Smooth muscle cell of the brain vasculature (primary cell): ENCODE results near the gene PSENEN.
A peak's percentile ranks its signal among the peaks of the same experiment; 100 is the strongest.

Experiments
- DNase-seq: peaks from one replicate; pipeline ENCODE4 v3.0.0-alpha.2; 2012; ENCODE audit warnings: low read depth, low spot score

The PSENEN gene

DNA sequence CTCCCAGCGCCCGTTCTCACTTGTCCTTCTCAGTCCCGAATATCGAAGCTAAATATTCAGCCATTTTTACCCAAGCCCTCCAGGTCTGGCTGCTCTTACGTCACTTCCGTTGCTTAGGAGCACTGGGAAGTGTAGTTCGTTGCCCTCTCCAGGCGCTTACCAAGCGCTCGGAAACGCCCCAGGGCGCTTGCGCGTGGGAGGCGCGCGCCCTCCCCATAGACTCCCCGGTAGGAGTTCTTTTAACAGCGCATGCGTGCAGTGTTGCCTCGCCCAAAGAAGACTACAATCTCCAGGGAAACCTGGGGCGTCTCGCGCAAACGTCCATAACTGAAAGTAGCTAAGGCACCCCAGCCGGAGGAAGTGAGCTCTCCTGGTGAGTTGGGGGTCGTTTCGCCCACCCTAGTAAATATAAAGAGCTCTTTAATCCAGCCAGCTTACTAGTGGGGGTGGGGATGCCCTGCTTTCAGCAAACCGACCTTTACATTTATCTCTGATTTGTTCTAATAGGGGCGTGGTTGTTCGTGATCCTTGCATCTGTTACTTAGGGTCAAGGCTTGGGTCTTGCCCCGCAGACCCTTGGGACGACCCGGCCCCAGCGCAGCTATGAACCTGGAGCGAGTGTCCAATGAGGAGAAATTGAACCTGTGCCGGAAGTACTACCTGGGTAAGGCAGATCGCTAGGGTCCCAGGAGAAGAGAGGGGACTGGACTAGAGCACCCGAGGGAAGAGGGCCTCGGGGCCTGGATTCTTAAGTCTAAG lies at the start of gene PSENEN, which contains the start of gene U2AF1L4:
TSS of gene PSENEN (plus strand) at position 324 of the 759 bp plus-strand sequence. CDS start at position 604, 280 bp downstream.
TSS of gene U2AF1L4 (minus strand) at position 91 of the 759 bp plus-strand sequence. CDS start at position 64, 27 bp downstream.
- peak; percentile 100 for DNase-seq

- no peak for DNase-seq
Measured at GRCh38 chr19:35695895-35696422, 49.5 kb upstream of the PSENEN start.

DNA sequence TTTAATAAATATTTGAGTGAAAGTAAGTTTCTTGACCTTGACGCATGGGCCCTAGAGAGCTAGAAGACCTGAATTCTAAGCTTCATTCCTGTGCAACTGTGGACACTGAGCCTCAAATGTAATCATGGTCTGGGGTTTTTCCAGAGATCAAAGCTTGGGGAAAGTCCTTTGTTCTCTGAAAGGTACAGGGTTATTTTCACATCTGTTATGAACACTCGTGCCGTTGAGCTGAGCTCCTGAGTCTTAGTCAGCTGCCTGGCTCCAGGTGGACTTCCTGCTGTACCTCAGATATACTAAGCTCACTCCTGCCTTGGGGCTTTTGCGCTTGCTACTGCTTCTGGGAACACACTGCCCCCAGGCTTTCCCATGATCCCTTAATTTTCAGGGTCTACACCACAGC lies 48.6 kb upstream of the PSENEN start:
- DNase-seq, result no peak

DNA sequence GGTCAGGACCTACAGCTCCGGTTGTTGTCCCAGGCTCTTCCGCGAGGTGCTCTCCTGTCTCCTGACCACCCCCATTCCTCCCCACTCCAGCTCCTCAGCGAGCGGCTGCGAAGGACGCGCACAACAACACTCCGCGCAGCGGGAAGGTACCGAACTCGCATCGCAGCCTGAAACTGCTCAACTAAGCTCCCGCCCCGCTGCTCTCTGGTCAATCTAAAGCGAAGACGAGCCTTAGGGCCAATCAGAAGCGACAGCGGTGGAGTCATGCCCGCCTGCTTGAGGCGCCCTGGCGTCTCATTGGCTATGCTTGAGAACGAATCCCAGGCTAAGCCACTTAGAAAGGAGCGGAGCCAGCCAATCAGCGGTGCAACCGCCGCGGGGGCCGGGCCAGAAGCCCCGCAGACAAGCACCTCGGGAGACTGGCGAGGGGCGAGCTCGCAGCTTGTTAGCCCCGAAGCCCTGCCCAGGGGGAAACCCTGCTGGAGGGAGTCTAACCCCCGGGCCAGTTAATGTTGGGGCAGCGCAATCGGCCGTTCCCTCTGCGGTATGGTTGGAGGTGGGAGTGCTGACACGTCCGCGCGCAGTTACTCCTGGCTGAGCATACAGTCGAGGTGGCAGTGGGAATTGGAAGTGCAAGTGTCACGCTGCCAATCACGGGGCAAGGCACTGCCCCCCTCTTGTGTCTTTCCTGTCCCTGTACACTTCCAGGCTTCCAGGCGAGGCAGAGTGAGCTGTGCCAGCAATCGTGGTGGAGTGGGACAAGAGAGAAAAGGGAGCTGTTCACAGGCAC lies 43.0 kb upstream of the PSENEN start:
- peak; percentile 94 for DNase-seq

- no peak for DNase-seq
Measured at GRCh38 chr19:35703343-35703742, 42.1 kb upstream of the PSENEN start.

GRCh38 chr19:35704218-35704617 lies 41.2 kb upstream of the PSENEN start, which contains the start of gene ZBTB32:
Gene ZBTB32, plus strand, starts transcription at chr19:35704558. Its CDS starts 10,069 bp downstream, at chr19:35714627.
- no peak for DNase-seq

GRCh38 chr19:35708391-35708790 lies 37.1 kb upstream of the PSENEN start:
- DNase-seq, result no peak

DNA sequence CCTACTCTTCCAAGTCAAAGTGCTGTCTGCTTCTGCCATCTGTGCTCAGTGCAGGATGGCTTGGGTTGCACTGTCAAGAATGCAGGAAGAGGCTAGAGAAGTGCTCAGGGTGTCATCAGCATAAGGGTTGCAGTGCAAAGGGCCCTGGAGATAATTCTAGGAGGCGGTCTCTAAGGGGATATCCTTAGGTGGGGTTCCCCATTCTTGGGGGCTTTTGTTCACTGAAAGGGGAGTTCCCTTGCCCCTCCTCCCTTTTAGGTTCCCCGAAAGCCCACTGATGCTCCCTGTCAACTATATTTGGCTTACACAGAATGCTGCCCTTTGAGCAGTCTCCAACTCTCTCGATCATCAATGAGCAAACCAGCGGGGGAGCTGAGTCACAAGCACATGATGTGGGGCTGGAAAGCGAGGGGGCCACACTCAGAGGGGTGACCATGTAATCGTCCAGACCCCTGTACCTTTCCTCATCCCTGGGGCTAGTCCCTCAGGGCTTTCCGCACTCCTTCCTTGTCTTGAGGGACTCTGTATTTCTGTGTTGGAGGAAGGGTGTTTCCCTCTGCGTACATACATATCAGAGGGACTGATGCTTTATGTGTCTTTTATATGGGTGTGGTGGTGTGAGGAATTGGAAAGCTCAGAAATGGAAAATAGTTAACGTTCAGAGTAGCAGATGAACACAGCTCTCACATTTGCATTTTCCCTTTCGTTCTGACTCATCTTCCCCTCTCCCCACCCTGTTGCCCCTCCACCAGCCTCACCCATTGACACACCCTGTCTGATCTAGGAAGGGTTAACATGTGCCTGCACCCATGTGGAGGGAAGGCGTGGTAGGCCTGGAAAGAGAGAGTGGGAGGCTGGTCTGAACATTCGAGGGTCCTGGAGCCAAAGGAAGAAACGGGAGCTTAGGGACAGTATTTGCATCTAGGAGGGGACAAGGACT lies 34.4 kb upstream of the PSENEN start:
- DNase-seq, result no peak

DNA sequence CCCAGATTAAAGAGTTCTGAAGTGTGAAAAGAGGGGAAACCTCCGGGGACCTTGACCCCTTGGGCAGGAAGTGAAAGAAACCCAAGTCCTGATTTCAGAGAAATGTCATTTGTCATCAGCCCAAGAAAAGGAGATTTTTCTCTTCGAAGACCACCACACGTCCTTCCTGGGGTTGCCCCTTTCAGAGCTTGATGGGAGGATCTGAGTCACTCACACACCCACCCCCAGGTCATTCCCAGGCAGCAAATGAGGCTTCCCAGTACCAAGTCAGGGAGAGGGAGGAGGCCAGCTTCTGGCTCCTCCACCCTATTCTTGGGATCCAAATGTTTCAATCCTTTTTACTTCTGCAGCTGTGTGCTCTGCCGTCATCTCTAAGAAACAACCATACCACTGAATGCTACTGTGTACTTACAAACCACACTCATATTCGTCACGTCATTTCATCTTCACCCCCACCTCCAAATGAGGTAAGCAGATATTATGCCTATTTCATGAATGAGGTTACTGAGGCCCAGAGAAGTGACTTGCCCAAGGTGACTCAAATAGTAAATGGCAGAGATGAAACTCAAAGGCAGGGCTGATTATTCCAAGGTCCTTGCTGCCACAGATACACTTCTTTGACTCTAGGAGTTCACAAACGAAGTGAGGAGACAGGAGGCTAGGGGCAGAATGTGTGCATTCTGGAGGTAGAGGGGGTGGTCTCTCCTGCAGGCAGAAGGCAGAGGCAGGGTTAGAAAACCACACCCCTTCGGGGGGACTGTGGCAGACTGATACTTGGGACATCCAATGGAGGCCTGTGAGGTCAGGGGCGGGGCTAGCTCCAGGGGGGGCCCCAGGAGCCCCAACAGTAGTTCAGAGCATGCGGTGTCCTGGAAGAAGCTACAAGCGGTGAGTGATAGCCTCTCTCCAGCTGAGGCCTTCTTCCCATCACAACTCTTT lies 32.6 kb upstream of the PSENEN start:
- DNase-seq, result no peak

DNA sequence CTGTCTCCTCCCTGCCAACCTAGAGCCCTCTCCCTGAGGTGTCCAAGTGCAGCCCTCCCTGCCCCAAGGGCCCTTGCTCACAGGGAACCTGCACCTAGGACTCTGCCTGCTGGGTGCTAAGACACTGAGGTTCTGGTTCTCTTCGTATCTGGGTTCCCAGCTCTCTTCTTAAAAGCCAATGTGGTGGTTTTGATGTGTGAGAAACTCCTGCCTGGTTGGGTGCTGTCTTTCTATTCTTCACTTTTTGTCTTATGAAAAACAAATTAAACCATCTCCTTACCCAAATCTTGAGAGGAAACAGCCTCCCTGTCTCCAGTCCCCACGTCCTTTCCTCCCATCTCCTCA lies 32.0 kb upstream of the PSENEN start:
- DNase-seq, result no peak

- DNase-seq, result no peak
Measured at GRCh38 chr19:35713904-35714495, 31.5 kb upstream of the PSENEN start.

DNA sequence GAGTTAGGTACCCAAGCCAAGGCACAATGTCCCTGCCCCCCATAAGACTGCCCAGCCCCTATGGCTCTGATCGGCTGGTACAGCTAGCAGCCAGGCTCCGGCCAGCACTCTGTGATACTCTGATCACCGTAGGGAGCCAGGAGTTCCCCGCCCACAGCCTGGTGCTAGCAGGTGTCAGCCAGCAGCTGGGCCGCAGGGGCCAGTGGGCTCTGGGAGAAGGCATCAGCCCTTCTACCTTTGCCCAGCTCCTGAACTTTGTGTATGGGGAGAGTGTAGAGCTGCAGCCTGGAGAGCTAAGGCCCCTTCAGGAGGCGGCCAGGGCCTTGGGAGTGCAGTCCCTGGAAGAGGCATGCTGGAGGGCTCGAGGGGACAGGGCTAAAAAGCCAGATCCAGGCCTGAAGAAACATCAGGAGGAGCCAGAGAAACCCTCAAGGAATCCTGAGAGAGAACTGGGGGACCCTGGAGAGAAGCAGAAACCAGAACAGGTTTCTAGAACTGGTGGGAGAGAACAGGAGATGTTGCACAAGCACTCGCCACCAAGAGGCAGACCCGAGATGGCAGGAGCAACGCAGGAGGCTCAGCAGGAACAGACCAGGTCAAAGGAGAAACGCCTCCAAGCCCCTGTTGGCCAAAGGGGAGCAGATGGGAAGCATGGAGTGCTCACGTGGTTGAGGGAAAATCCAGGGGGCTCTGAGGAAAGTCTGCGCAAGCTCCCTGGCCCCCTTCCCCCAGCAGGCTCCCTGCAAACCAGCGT lies 30.7 kb upstream of the PSENEN start:
- DNase-seq, result no peak

DNA sequence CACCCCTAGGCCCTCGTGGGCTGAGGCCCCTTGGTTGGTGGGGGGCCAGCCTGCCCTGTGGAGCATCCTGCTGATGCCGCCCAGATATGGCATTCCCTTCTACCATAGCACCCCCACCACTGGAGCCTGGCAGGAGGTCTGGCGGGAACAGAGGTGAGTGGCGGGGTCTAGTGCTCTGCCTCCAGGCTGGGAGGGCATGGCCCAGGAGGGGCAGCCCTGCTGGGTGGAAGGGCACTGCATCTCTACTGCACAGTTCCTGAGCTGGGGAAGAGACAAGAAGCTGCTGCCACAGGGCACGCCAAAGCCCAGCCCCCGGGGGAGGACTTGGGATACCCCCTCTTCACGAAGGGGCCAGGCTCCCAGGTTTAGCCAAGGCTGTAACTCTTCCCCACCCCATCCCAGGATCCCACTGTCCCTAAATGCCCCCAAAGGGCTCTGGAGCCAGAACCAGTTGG lies 30.1 kb upstream of the PSENEN start:
- DNase-seq, result no peak

GRCh38 chr19:35715981-35716800 lies 29.3 kb upstream of the PSENEN start:
- no peak for DNase-seq

GRCh38 chr19:35716801-35717664 lies 28.4 kb upstream of the PSENEN start:
- peak; percentile 56 for DNase-seq

DNA sequence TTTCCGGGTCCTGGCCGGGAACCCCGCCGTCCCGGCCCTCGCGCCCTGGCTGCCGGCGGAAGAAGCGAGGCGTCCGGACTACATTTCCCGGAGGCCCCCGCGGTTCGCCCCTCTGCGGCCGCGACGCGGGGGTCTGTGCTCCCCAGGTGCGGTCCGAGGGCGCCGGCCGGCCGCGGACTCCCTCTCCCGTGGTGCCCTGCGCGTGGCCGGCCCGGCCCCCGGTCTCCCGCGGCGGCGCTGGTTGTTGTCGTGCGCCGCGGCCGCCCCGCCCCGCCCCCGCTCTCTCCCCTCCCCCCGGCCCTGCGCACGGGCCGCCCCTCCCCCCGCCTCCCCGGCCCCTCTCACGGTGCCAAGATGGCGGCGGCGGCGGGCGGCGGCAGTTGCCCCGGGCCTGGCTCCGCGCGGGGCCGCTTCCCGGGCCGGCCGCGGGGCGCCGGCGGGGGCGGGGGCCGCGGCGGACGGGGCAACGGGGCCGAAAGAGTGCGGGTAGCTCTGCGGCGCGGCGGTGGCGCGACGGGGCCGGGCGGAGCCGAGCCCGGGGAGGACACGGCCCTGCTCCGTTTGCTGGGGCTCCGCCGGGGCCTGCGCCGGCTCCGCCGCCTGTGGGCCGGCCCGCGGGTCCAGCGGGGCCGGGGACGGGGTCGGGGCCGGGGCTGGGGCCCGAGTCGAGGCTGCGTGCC lies 27.6 kb upstream of the PSENEN start, which contains the start of gene KMT2B:
TSS of gene KMT2B (plus strand) at position 339 of the 680 bp plus-strand sequence. CDS start at position 355, 16 bp downstream.
- DNase-seq, result peak; percentile 83
